Loucy (cell line): ENCODE measurements around the gene AKAP1.

Source experiments
- CTCF ChIP-seq: fragments of 200-600 bp; sonication (generic); conservative IDR thresholded peaks from 2 replicates; pipeline ENCODE4 v1.5.1; 2014; ENCODE audit warnings: mild to moderate bottlenecking, antibody characterized with exemption, low read length
- EZH2phosphoT487 ChIP-seq: fragments of 200-600 bp; IDR thresholded peaks from 2 replicates; pipeline ENCODE4 v1.6.1; 2018; ENCODE audit warnings: antibody characterized with exemption, mild to moderate bottlenecking, moderate library complexity, borderline replicate concordance

- TF ChIP-seq CTCF, result no peak
- no peak for TF ChIP-seq EZH2phosphoT487
These were observed 30.9 kb downstream of the AKAP1 start for GRCh38 chr17:57115916-57116315.
